Stomach (tissue), 4 donors: ENCODE results near the gene ARL4A.

Experiments
- POLR2A ChIP-seq, 4 donors: fragments of 450-650 bp; IDR thresholded peaks; one replicate each; pipeline ENCODE4 v1.6.1; 2016; ENCODE audit warnings: antibody characterized with exemption in 4 of 4, control low read depth in 2 of 4, mild to moderate bottlenecking in 1 of 4, moderate library complexity in 1 of 4
- TF ChIP-seq, protein P1 (sequence below), 7 experiments: fragments of 450-650 bp in 4 of 7; fragments of 200-600 bp in 3 of 7; sonication (generic) in 3 of 7; IDR thresholded peaks; one replicate each; pipeline ENCODE4 v1.5.1; 2016 to 2019; ENCODE audit warnings: antibody characterized with exemption in 7 of 7, control low read depth in 2 of 7, mild to moderate bottlenecking in 1 of 7

DNA sequence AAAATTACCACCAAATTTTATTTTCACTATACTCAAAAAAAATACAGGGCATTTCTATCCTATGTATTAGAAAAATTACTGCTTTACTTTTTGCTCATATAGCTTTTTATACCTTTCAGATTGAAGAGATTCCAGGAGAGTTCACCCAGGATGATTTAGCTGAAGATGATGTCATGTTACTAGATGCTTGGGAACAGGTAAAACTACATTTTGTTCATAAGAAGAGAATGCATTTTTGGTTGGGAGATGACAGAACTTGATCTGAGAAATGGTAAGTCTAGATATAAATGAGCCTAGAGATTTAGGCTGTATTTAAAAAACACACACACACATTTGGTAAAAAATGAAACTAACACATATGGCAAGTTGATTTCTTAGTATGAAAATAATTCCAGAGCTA lies 38.1 kb upstream of the ARL4A start:
- TF ChIP-seq, protein P1, sequence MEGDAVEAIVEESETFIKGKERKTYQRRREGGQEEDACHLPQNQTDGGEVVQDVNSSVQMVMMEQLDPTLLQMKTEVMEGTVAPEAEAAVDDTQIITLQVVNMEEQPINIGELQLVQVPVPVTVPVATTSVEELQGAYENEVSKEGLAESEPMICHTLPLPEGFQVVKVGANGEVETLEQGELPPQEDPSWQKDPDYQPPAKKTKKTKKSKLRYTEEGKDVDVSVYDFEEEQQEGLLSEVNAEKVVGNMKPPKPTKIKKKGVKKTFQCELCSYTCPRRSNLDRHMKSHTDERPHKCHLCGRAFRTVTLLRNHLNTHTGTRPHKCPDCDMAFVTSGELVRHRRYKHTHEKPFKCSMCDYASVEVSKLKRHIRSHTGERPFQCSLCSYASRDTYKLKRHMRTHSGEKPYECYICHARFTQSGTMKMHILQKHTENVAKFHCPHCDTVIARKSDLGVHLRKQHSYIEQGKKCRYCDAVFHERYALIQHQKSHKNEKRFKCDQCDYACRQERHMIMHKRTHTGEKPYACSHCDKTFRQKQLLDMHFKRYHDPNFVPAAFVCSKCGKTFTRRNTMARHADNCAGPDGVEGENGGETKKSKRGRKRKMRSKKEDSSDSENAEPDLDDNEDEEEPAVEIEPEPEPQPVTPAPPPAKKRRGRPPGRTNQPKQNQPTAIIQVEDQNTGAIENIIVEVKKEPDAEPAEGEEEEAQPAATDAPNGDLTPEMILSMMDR (IDR thresholded peaks at IDR 0.05): no peak
- no peak for TF ChIP-seq POLR2A (IDR thresholded peaks at IDR 0.05)
